Inflammatory macrophage treated with lipopolysaccharide for 1 hour (primary cell): ENCODE results near the gene MAP9.
"Not testable (repeated sequence)": the region's sequence is repeated elsewhere in the genome, so short reads cannot be mapped to it uniquely, and the experiment has no call there.

ENCODE experiments used
- DNase-seq, 2 donors: peaks; one replicate each; pipeline ENCODE4 v3.0.0-alpha.2; 2020 to 2022

MAP9 gene

GRCh38 chr4:155339999-155340398 lies 36.8 kb downstream of the MAP9 start:
- no peak for DNase-seq

GRCh38 chr4:155339588-155339987 lies 37.2 kb downstream of the MAP9 start:
- DNase-seq = no peak

GRCh38 chr4:155338196-155338595 lies 38.6 kb downstream of the MAP9 start:
- DNase-seq = no peak

GRCh38 chr4:155336242-155336641 lies 40.5 kb downstream of the MAP9 start:
- no peak for DNase-seq

- DNase-seq = no peak
These were observed 45.3 kb downstream of the MAP9 start for GRCh38 chr4:155331478-155331877.

- no peak for DNase-seq
These were observed 54.0 kb downstream of the MAP9 start for GRCh38 chr4:155322782-155323181.

- no peak for DNase-seq
These were observed 55.8 kb downstream of the MAP9 start for GRCh38 chr4:155321006-155321405.

- DNase-seq = no peak
These were observed 57.2 kb downstream of the MAP9 start for GRCh38 chr4:155319516-155319915.

GRCh38 chr4:155312027-155312426 lies 64.7 kb downstream of the MAP9 start:
- DNase-seq = not testable (repeated sequence)

- no peak for DNase-seq
These were observed 69.0 kb downstream of the MAP9 start for GRCh38 chr4:155307731-155308277.

GRCh38 chr4:155305619-155306018 lies 71.1 kb downstream of the MAP9 start:
- DNase-seq = no peak

- peak; percentile 28 to 35 for DNase-seq
These were observed 72.4 kb downstream of the MAP9 start for GRCh38 chr4:155304375-155304774.

- DNase-seq = no peak
These were observed 77.7 kb downstream of the MAP9 start for GRCh38 chr4:155299103-155299502.
